Kidney capillary endothelial cell (primary cell): ENCODE results near the gene LHX1.

Source experiments
- DNase-seq: peaks from one replicate; pipeline ENCODE4 v3.0.0-alpha.2; 2018; ENCODE audit warnings: low spot score

Gene LHX1

GRCh38 chr17:36922175-36922574, 15.1 kb upstream of the LHX1 start:
- no peak for DNase-seq

- DNase-seq: no peak
Measured at GRCh38 chr17:36923814-36924221, 13.5 kb upstream of the LHX1 start.

GRCh38 chr17:36926226-36926625, 11.0 kb upstream of the LHX1 start:
- no peak for DNase-seq

- DNase-seq: no peak
Measured at GRCh38 chr17:36926701-36927100, 10.6 kb upstream of the LHX1 start.

- DNase-seq: no peak
Measured at GRCh38 chr17:36928471-36929345, 8.6 kb upstream of the LHX1 start.

- no peak for DNase-seq
Measured at GRCh38 chr17:36929851-36930582, 7.3 kb upstream of the LHX1 start.

GRCh38 chr17:36930583-36930900, 6.7 kb upstream of the LHX1 start:
- DNase-seq: no peak

- DNase-seq: no peak
Measured at GRCh38 chr17:36931096-36931696, 6.1 kb upstream of the LHX1 start.

GRCh38 chr17:36931697-36932382, 5.4 kb upstream of the LHX1 start:
- DNase-seq: no peak

- DNase-seq: no peak
Measured at GRCh38 chr17:36932383-36932693, 4.9 kb upstream of the LHX1 start.

- DNase-seq: no peak
Measured at GRCh38 chr17:36932694-36933511, 4.4 kb upstream of the LHX1 start.

GRCh38 chr17:36933512-36934143, 3.6 kb upstream of the LHX1 start:
- no peak for DNase-seq

GRCh38 chr17:36934144-36934691, 3.1 kb upstream of the LHX1 start:
- DNase-seq: no peak

GRCh38 chr17:36934692-36935630, 2.3 kb upstream of the LHX1 start:
- no peak for DNase-seq

- no peak for DNase-seq
Measured at GRCh38 chr17:36935671-36936454, 1.4 kb upstream of the LHX1 start.

- DNase-seq: no peak
Measured at GRCh38 chr17:36936455-36937000, 747 bp upstream of the LHX1 start.

- no peak for DNase-seq
Measured at GRCh38 chr17:36937959-36938565, 787 bp downstream of the LHX1 start.

- no peak for DNase-seq
Measured at GRCh38 chr17:36938566-36939051, 1.3 kb downstream of the LHX1 start.
